Hepatic stellate cell (primary cell): ENCODE data around the gene ATP5F1C.
"Not testable (repeated sequence)": the region's sequence is repeated elsewhere in the genome, so short reads cannot be mapped to it uniquely, and the experiment has no call there.

ENCODE experiments used
- DNase-seq: peaks from one replicate; pipeline ENCODE4 v3.0.0; 2011; ENCODE audit warnings: low spot score

Gene ATP5F1C

DNA sequence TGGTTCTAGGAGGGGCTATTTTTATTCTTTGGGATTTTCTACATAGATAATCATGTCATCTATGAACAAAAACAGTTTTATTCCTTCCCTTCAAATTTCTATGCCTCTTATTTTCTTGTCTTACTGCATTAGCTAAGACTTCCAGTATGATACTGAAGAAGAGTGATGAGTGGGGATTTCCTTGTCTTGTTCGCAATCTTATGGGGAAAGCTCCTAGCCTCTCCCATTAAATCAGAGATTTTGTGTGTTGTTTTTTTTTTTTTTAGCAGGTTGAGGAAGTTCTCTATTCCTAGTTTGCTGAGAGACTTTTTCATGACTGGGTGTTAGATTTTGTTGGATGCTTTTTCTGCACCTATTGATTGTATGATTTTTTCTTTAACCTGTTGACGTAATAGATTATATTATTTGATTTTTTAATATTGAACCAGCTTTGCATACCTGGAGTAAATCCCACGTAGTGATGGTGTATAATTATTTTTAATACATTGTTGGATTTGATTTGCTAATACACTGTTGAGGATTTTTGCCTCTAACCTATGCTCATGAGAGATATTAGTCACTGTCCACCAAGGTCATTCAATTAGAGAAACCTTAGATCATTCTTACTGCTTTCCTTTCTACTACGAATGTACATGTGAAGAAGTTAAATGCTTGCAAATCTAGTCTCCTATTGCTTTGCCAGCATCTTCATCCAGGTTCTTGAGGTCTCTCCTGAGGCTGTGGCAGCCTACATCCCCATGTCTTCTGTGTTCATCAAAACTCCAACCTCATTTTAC, 6.5 kb downstream of the ATP5F1C start:
- no peak for DNase-seq

DNA sequence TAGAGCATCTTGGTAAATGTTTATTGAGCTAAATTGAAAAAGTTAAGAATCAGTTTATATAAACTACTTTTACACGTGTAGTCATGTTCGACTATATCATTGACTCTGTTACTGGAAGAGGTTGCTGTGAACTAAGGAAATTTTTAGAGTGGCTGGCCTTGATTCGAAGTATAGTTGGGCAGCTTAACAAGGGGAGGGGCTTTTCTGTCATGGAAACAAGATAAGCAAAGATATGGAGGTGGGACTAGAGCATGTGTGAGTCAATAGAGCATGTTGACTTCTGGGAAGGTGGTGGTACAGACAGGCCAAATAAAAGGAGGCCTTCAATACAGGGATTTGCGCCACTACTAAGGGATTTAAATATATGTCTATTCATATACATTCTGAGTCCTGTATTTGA, 7.6 kb downstream of the ATP5F1C start:
- DNase-seq, result peak; percentile 20

DNA sequence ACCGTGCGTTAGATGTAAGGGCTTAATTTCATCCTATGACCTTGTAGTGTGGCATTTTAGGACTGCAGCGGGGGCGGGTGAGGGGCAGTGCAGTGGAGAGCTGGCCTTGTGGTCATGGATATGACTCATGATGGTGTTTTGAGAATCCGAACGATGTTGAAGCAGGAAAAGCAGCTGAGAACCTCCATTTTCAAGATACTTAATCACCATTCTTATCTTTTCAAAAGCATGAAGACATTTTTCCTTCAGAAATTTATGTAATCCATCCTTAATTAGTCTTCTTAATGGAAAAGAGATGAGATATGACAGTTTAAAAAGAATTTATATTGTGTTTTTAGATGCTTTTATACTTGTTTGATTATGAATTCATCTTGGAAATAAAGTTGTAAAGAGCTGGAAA, 9.6 kb downstream of the ATP5F1C start:
- peak; percentile 89 for DNase-seq

DNA sequence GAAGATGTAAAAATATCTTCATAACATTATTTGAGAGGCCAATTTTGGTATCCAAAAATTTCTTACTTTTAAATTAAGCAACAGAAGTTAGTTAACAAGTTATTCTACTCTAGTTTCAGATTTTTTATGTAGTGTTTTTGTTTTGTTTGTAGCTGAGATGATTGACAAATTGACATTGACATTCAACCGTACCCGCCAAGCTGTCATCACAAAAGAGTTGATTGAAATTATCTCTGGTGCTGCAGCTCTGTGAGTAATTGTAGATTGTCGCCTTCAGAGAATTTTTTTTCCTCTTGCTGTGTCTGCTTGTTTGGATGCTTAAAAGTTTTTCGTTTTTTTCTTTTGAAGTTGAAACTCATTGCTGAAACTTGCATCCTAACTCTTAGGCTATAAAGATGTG, 14.6 kb downstream of the ATP5F1C start:
- no peak for DNase-seq

DNA sequence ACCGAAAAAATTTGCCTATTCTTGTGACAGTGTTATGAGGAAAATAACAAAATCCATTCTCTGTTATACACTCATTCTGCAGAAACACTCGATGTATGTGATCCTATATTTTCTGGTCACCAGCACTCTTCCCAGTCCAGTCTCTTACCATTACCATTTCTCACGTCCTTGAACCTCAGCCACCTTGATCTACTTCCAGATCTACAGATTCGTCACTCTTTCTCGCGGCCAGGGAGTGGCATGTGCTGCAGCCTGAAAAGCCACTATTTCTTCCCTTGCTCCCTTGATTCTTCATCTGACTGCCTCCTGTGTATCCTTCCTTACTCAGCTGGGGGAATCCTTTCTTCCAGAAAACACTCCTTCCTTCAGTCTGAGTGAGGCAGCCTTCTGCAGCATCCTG, 16.2 kb downstream of the ATP5F1C start:
- DNase-seq, result no peak

DNA sequence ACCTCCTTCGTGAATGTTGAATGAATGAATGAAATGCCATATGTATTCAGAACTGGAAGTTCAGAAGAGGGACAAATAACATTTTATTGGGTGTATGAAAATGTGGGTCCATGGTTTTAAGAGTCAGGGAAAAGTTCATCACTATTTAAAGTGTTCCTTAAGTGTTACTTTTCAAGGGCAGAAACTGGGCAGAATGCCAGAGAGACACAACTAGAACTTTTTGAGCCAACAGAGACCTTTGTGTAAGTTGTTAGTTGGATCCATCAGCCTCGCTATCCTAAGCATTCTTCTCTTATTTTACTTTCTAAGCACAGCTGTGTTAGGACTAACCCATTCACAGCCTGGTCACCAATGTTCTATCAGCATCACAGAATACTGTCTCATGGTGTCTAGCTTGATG, 16.8 kb downstream of the ATP5F1C start:
- no peak for DNase-seq

DNA sequence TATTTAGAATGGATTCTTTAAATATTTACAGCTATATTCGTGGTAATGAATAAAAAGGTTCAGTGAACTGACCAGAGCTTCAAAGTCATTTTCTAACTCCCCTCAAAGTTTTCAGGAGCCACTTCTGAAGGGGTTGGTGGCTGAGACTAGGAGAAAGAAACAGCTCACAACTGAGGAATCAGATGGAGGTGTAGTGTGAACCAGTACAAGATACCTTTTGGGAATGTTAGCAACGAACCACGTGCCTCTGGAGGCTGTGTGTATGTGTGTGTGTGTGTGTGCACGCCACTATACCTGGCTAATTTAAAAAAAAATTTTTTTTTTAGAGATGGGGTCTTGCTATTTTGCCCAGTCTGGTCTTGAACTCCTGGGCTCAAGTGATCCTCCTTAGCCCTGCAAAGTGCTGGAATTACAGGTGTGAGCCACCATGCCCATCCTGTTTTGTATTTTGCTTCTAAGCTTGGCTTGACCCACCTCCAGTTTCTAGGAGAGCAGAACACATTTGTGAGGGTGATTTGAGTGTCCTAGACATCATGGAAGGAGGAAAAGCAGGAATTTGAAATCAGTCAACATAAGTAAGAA, 20.8 kb downstream of the ATP5F1C start:
- no peak for DNase-seq

DNA sequence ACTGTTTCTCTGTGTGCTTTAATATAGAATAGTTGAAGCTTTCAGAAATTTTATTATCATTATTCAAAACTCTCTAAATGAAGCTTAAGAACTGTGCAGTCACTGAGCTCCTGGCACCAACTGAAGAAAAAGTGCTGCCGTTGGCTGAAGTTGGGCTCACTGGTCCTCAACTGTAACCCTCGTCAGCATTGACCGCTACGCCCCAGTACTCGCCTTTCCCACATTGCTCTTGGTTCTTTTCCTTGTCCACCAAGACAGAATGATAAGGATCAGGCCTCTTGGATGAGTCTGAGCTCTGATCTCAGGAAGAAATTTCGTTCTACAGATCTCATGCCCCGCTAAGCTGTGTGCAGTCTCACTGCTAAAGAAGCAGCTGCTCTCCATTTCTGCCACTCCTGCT, 22.5 kb downstream of the ATP5F1C start:
- no peak for DNase-seq

DNA sequence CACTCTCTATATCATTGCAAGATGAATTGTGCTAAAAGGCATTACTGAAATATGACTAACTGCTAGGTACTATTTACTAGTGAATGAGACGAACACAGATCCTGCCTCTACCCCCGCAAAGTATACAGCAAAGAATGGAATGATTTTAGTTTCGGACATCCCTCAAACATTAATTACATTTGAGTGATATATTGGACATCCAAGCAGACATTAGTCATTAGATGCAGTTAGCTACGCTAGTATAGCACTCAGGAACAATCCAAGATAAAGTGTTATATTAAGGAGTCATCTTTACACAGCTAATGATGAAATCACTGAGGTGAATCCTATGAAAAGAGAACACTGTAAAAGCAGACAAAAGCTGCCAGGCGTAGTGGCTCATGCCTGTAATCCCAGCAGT, 23.0 kb downstream of the ATP5F1C start:
- no peak for DNase-seq

DNA sequence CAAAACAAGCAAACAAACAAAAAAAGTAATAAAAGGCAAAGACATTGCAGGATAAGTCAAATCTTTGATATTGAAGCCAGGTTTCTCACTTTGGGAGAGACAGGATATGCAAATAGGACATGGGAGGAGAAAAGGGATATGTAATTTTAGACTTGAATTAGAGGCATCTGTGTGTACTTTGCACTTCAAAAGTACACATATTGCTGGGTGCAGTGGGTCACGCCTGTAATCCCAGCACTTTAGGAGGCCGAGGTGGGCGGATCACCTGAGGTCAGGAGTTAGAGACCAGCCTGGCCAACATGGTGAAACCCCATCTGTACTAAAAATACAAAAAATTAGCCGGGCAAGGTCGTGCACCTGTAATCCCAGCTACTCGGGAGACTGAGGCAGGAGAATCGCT, 23.8 kb downstream of the ATP5F1C start:
- DNase-seq, result not testable (repeated sequence)

DNA sequence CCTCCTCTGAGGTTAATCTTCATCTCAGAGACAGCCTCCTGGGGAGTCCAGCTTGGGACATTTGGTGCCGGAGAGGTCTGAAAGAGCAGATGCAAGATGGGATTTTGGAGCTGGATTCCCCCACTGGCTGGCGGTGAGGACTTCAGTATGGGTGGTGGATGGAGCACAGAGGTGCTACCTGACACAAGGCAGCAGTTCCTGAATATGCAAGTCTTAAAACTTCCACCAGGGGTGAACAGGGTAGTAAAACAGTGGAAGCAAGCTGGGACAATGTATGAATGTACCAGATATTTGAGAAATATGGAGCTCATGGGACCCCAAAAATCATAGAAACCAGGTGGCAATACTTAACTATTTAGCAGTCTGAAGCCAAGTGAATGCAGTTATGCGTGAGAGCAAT, 25.5 kb downstream of the ATP5F1C start:
- no peak for DNase-seq

DNA sequence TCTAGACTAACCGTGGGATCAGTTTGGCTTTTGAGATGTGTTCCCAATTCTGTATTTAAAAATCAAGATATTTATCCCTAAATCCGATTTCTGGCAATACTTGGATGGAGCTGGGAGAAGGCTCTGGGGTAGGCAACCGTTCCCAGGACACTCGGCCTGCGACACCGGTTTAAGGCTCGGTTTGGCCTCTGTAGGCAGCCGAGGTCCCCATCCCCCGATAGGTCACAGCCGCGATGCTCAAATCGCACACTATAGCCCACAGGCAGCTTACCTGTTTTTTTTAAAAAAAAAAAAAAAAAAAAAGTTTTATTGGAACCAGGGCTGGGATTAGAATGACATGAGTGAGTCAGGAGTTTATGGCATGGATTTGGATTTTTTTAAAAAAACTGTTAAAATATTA, 29.6 kb downstream of the ATP5F1C start:
- DNase-seq, result no peak

DNA sequence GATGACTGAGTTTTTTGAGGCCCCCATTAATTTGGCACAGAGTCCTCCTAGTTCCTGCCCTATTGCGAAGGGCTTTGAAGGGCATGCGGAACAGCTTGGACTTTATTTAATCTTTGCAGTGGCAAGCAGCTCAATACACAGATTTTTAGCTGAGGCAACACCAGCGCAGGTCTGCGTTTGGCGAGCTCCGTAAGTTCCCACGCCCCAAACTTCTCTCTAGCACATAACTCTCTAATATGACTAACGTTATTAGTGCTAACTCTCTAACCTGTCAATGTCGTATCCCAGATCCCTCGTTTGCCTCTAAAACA, 30.0 kb downstream of the ATP5F1C start:
- DNase-seq, result no peak

DNA sequence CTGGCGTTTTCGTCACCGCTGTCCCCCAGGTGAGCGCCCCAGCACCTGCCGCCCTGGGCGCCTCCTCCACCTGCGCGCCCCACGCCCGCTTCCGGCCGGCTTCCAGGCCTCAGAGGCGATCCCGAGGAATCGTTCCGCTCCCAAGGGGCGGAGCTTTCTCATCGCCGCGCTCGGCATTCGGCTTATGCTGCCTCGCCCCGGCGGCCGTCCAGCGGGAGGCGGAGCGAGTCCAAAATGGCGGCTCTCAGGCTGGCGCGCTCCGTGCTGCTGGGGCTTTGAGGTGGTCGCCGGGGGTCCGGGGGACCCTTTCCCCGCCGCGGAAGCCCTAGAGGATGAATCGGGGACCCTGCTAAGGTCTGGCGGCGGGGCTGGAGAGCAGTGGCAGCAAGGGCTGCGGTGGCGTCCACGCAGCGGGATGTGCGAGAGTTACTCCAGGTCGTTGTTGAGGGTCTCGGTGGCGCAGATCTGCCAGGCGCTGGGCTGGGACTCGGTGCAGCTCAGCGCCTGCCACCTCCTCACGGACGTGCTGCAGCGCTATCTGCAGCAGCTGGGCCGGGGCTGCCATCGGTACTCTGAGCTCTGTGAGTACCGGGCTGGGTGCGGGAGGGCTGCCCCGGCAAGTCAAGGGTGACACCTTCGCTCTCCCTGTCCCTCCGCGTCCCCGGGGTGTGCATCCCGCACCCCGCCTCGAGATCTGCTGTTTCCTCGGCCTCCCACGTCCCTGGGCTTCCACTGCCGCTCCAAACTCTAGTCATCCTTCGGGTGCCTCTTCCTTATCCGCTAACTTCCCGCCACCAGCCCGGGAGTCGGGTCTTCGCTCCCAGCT, 30.5 kb downstream of the ATP5F1C start, which contains the start of gene TAF3:
TSS of gene TAF3 (plus strand) at position 211 of the 826 bp plus-strand sequence. CDS start at position 416, 205 bp downstream.
- DNase-seq, result peak; percentile 79

DNA sequence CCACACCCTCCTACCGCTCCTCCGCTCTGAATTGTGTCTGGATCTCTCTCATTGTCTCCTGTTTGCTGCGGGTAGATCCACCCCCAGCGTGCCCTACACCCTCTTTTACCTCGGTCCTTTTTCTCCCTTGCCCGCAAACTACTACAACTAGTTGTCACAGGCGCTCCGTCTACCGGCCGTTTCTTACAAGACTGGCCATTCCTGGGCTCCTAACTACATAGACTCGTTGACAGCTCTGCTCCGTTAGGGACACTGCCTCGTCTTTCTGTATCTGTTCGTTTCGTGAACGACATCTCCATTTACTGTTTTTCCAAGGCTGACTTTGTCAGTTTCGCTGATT, 31.1 kb downstream of the ATP5F1C start:
- peak; percentile 49 for DNase-seq

DNA sequence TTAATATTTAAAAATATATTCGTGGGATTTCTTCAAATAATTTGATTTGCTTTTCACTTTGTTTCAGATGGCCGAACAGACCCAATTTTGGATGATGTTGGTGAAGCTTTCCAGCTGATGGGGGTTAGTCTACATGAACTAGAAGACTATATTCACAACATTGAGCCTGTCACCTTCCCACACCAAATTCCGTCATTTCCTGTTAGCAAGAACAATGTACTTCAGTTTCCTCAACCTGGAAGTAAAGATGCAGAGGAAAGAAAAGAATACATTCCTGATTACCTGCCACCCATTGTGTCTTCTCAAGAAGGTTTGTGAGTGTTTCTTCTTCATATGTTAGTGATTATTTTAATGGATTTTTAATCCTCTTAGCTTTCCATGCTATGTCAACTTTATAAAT, 36.3 kb downstream of the ATP5F1C start:
- DNase-seq, result no peak

DNA sequence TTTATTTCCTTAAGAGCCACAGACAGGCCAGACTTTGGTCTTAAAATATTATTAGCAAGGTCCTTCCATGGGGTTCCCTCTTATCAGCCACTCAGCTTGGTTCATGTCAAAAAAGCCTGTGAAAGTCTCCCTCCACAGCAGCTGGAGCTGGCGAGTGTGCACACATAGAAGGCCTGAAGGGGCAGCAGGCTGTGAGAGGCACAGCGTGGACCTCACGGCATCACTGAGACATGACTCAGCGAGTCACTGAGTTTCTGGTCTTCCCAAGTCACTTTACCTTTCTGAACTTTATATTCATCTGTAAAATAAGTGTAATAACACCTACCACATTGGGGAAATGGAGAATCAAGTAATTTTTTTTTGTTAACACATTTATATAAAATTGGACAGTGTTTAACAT, 39.0 kb downstream of the ATP5F1C start:
- DNase-seq, result peak; percentile 13

DNA sequence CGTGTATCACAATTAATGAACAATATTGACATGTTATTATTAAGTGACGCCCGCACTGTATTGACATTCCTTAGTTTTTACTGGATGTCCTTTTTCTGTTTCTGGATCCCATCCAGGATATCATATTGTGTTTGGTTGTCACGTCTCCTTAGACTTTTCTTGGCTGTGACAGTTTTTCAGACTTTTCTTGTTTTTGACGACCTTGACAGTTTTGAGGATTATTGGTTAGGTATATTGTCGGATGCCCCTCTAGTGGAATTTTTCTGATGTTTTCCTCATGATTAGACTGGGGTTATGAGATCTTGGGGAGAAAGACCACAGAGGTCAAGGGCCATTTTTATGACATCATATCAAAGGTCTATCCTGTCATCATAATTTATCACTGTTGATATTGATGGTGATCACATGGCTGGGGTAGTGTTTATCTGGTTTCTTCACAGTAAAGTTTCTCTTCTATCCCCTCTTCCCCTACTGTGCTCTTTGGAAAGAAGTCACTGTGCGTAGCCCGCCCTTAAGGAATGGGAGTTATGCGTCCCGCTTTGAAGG, 41.4 kb downstream of the ATP5F1C start:
- no peak for DNase-seq

DNA sequence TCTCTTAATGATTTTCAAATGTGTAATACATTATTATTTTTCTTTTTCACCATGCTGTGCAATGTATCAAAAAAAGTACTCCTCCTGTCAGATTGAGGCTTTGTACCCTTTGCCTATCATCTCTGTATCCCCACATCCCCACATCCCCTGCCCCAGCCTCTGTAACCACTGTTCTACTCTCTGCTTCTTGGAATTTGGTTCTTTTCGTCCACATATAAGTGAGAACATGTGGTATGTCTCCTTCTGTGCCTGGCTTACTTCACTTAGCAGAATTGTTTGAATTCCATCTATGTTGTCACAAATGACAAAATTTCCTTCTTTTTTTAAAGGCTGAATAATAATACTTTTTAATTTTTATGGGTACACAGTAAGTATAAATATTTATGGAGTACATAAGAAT, 44.1 kb downstream of the ATP5F1C start:
- DNase-seq, result no peak

DNA sequence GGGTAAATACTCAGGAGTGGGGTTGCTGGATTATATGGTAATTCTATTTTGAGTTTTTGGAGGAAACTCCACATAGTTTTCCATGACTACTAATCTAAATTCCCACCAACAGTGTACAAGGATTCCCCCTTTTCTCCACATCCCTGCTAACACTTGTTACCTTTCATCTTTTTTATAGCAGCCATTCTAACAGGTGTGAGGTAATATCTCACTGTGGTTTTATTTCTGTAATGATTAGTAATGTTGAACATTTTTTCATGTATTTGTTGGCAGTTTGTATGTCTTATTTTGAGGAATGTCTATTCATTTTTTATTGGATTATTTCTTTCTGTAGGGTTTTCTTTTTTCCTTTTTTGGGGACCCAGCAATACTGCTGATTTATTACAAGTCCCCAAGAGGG, 45.2 kb downstream of the ATP5F1C start:
- no peak for DNase-seq

DNA sequence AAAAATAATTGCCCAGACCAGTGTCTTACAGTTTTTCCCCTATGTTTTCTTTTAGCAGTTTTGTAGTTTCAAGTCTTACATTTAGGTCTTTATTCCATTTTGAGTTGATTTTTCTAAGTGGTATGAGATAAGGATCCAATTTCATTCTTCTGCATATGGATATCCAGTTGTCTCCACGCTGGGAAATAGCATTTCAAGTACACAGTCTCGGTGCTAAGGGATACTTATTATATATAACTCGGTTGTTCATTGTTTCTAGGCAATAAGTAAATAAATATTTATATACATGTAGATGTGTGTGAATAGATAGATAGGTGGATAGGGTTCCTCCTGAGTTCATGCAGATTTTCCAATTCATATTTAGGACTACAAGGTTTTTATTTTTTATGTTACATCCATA, 46.3 kb downstream of the ATP5F1C start:
- no peak for DNase-seq

DNA sequence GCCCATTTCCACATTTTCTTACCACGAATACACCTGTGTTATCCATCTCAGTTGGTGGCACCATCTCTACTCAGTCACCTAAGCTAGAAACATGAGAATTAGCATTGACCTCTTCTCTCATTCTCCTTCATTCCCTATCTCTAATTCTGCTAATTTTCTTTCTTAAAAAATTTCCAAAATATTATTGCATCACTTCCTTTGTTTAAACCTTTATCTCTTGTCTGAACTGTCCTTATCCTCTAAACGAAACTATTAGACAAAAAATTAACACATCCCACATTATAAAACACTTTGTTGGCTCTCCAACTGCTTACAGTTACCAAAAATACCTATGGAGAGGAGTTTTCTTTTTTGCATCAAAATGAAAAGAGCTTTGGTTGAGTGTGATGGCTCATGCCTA, 48.6 kb downstream of the ATP5F1C start:
- DNase-seq, result no peak

DNA sequence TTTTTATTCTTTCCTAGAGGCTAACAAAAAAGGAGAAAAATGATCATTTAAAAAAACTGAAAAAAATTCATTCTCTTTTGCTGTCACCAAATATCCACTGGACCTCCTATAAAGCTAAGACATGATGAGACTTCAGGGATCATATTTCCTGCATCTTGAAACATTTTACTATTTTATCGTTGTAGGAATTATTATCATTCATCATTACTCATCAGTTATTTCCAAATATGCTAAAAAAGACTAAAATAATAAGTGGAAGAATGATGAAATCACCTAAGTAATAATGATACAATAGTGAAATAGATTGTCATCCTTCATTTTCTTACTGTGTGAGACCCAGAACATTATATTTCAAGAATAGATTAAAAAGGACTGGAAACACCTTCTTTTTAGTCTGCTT, 58.6 kb downstream of the ATP5F1C start:
- no peak for DNase-seq
